ENCODE measurements around the gene ARHGEF1.
"Not testable (repeated sequence)": the region's sequence is repeated elsewhere in the genome, so short reads cannot be mapped to it uniquely, and the experiment has no call there.

The ARHGEF1 gene

GRCh38 chr19:41904118-41904870 lies 21.3 kb downstream of the ARHGEF1 start:
- DNase-seq (ENCODE audit: low read depth in 2 of 2), result no peak

DNA sequence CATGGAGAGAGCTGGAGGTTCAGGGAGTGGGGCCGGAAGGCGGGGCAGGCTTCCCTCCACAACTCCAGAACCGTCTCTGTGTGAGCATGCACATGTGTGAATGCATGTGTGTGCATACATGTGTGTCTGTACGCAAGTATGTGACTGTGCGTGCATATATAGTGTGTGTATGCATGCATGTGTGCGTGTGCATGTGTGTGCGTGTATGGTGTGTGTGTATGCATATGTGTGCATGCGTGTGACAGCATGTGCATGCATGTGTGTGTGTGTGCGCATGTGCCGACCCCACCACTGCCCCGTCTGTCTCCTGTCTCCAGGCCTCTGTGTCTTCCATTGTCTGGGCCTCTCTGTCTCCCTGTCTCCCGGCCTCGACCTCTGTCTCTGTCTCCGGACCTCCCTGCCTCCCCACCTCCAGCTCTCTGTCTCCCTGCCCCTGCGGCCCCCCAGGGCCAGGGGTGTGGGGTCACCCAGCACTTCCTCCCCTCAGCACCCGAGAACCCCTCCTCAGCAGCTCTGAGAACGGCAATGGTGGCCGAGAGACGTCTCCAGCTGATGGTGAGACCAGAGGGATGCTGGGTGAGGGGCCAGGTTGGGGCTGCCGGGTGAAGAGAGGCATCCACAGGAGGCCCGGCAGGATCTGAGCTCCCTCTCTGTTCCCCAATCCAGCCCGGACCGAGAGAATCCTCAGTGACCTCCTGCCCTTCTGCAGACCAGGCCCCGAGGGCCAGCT lies 22.5 kb downstream of the ARHGEF1 start:
- no peak for DNase-seq (ENCODE audit: low read depth in 2 of 2)

DNA sequence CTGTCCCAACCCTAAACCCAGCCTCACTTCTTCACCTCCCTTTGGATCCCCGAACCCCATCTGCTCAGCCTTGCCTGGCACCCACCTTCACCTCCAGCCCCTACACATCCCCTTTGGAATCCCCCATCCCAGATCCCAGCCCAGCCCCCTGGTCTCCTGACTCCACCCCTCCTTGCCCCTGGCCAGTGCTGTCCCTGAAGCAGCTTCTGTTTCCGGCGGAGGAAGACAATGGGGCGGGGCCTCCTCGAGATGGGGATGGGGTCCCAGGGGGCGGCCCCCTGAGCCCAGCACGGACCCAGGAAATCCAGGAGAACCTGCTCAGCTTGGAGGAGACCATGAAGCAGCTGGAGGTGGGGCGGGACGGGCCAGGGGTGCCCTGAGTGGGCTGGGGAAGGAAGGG lies 23.3 kb downstream of the ARHGEF1 start:
- no peak for DNase-seq (ENCODE audit: low read depth in 2 of 2)

DNA sequence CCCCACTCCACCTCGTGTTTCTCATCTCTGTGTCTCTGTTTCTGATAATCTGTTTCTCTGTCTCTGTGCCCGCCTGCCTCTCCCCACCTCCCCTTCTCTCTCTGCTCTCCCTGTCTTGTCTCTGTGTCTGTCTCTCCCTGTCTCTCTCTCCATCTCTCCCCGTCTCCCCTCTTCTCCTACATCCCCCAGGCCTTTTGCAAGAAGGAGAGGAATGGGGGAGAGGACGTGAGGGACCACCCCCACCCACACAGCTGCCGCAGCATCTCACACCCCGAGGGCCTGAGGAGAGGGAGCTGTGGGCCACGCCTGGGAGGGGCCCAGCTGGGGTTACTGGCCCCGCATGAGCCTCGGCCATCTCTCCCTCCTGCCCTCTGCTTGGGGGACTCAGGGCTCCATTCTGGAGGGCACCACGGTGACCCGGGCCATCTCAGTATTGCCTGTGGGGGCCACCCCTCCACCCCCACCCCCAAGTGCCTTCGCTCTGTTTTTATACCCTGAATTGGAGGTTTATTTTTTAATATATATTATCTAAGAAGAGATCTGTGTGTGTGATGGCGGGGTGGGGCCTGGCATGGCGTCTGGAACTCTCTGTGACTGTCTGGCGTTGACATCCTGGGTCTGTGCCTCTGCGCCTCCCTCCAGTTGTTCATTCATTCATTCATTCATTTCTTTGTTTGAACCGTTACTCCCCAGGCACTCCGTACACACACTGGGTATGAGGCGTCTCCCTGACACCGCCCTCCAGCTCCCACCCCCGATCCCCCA lies 24.1 kb downstream of the ARHGEF1 start:
- DNase-seq (ENCODE audit: low read depth in 2 of 2), result no peak

DNA sequence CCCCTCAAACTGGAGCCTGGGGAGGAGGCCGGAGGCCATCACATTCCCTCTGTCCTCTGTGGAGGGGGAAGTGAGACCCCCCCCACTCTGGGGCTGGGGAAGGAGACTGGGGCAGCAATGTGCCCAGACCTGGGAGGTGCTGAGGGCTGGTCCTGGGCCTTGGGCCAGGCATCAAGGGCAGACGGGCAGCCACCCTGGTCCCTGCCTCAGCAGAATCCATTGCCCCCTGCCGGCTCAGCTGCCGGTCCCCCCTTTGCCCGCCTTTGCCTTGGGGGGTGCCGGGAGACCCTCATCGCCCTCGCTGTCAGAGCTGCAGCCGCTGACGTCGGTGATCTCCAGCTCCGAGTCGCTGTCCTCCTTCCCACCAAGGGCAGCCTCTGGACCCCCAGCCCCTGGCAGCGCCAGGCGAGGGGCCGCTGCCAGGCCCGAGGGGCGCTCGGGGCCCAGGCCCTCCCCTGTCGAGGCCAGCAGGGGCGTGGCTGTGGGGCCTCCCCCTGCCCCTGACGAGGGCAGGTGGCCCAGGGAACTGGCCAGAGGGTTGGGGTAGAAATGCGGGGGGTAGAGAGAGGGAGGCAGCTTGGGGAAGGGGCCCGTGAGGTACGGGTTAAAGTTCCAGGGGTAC lies 25.1 kb downstream of the ARHGEF1 start:
- DNase-seq (ENCODE audit: low read depth in 2 of 2), result no peak

DNA sequence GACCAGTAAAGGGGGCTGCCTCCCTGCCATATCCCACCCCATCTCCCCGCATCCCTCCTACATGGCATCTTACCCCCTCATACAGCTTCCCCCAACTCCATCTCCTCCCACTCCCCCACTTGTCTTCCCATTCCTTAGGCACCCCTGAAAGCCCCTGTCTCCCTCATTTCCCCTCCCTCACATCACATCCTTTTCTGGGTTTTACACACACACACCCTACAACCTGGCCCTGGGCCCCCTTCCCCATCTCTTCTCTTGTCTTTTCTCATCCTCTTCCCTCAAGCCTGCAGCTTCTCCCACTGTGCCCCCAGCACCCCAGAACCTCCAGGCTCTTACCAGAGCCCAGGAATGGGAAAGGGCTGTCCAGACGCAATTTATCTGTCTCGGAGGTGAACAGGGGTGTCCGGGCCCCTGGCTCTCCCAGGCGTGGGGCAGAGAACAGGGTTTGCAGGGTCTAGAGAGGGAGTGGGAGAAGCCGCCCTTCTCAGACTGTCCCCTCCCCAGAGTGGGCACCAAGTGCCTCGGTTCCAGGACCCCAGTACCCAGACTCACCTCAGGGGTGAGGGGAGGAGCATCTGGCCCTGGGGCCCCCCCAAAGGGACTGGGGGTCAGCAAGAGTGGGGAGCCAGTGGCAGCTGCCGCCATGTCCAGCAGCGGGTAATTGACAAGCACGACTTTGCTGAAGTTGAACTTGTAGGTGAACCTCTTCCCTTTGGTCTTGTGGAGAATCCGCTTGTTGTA lies 25.9 kb downstream of the ARHGEF1 start:
- no peak for DNase-seq (ENCODE audit: low read depth in 2 of 2)

GRCh38 chr19:41909706-41910105 lies 26.7 kb downstream of the ARHGEF1 start:
- no peak for DNase-seq (ENCODE audit: low read depth in 2 of 2)

GRCh38 chr19:41910240-41910991 lies 27.4 kb downstream of the ARHGEF1 start:
- no peak for DNase-seq (ENCODE audit: low read depth in 2 of 2)

- DNase-seq (ENCODE audit: low read depth in 2 of 2), result no peak
Observed at GRCh38 chr19:41910992-41911888, 28.3 kb downstream of the ARHGEF1 start.

DNA sequence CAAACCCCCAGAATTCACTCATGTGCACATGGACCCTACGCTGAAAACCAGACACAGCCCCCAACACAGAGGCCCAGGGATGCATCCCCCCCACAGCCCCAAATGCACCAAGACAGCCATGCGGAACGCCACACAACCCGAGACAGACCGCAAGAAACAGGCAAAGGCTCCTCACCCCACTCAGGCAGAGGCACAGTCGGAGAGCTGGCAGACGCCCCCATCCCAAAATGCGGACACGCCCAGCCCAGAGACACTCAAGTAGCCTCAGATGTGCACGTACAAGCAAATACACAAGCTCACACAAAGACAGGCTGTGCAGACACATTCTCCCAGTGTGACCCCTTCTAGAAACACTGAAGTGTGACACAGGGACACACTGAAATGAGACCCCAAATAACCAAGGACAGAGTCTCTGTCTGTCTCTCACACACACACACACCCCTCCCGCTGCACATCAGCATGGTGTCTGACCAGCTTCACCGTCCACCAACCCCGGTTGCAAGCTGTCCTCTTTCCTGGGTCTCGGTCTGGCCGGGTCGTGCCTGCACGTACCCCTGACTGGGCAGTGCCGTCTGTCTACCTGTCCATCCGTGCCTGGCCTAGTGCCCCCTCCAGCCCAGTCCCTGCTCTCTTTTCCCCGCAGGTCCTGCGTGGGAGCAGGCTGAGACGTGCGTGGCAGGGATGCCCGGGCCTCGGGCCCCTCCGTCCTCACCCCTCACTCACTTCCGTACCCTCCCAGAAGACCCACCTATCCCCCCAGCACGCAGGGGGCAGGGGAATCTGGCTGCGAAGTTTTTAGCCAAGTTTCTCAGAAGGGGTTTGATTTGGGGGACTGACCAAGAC lies 29.1 kb downstream of the ARHGEF1 start:
- no peak for DNase-seq (ENCODE audit: low read depth in 2 of 2)

- no peak for DNase-seq (ENCODE audit: low read depth in 2 of 2)
Observed at GRCh38 chr19:41912899-41913537, 30.0 kb downstream of the ARHGEF1 start.

GRCh38 chr19:41913538-41914423 lies 30.8 kb downstream of the ARHGEF1 start:
- no peak for DNase-seq (ENCODE audit: low read depth in 2 of 2)

GRCh38 chr19:41914424-41914834 lies 31.4 kb downstream of the ARHGEF1 start:
- not testable (repeated sequence) for DNase-seq (ENCODE audit: low read depth in 2 of 2)

- DNase-seq (ENCODE audit: low read depth in 2 of 2), result no peak
Observed at GRCh38 chr19:41915021-41915775, 32.2 kb downstream of the ARHGEF1 start.

DNA sequence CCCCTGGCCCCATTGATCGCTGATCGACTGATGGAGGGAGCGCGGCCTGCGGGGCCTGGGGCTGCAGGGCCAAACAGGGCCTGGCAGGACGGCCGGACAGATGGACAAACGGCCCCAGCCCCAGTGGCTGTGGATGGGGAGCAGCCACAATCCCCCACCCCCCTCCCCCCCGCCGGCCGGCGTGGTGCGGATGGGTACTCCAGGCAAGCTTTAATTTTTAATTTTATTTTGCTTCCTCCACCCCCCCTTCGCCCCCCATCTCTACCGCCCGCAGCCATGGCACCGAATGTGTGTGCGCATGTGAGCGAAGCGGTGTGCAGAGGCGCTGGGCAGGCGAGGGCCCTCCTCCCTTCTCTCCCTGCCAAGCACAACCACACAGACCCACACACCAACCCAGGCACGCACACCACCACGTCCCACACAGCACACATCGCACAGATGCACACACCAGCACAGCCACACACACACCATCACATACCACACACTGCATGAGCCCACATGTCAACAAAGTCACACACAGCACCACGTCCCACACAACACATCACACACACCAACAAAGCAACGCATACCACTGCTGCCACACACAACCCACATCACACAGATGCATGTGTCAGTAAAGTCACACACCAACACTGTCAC lies 32.9 kb downstream of the ARHGEF1 start:
- no peak for DNase-seq (ENCODE audit: low read depth in 2 of 2)

GRCh38 chr19:41917676-41918075 lies 34.7 kb downstream of the ARHGEF1 start:
- DNase-seq (ENCODE audit: low read depth in 2 of 2), result no peak
